ENCODE results near the gene KIZ.

DNA sequence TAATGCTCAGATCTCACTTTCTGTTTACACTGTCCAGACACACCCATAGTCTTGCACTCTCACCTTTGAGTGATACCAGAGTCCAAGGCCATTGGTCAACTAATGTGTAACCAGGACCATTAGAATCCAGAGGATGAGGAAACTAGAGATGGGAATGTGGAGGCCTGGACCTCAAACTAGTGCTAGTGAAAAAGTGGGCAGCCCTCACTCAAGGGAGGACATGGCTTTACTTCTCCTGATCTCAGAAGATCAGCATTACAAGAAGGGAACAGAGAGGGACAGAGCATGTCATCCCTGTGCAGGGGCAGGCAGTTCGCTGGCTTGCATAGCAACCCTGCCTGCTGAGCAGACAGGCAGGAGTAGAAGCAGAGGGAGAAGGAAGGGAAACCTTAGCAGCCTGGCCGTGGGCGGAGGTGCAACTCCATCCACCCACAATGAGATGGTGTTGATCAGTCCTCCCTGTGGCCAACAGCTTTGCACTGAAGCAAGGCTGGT is 154.7 kb downstream of the KIZ start:
- TF ChIP-seq, protein P1, sequence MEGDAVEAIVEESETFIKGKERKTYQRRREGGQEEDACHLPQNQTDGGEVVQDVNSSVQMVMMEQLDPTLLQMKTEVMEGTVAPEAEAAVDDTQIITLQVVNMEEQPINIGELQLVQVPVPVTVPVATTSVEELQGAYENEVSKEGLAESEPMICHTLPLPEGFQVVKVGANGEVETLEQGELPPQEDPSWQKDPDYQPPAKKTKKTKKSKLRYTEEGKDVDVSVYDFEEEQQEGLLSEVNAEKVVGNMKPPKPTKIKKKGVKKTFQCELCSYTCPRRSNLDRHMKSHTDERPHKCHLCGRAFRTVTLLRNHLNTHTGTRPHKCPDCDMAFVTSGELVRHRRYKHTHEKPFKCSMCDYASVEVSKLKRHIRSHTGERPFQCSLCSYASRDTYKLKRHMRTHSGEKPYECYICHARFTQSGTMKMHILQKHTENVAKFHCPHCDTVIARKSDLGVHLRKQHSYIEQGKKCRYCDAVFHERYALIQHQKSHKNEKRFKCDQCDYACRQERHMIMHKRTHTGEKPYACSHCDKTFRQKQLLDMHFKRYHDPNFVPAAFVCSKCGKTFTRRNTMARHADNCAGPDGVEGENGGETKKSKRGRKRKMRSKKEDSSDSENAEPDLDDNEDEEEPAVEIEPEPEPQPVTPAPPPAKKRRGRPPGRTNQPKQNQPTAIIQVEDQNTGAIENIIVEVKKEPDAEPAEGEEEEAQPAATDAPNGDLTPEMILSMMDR (IDR thresholded peaks at IDR 0.05) = no peak
- TF ChIP-seq POLR2A (IDR thresholded peaks at IDR 0.05) = no peak
